DMS114 treated with DMSO at 0.1 percent for 48 hours (cell line): ENCODE data around the gene FXYD2.

Experiments
- DNase-seq: peaks from one replicate; lab custom pipeline; 2025; ENCODE audit not compliant: unreplicated experiment; lab: John Stamatoyannopoulos, UW

Gene FXYD2

GRCh38 chr11:117836077-117836960 lies 11.8 kb upstream of the FXYD2 start:
- no peak for DNase-seq

GRCh38 chr11:117835576-117835975 lies 11.0 kb upstream of the FXYD2 start:
- DNase-seq: no peak

- no peak for DNase-seq
Observed at GRCh38 chr11:117834838-117835443, 10.4 kb upstream of the FXYD2 start.

GRCh38 chr11:117834068-117834810 lies 9.7 kb upstream of the FXYD2 start:
- no peak for DNase-seq

GRCh38 chr11:117833401-117833891 lies 8.9 kb upstream of the FXYD2 start:
- DNase-seq: no peak

- no peak for DNase-seq
Observed at GRCh38 chr11:117832511-117832910, 8.0 kb upstream of the FXYD2 start.

GRCh38 chr11:117831661-117832415 lies 7.3 kb upstream of the FXYD2 start:
- no peak for DNase-seq

- DNase-seq: no peak
Observed at GRCh38 chr11:117830674-117831351, 6.3 kb upstream of the FXYD2 start.

- DNase-seq: no peak
Observed at GRCh38 chr11:117830072-117830471, 5.5 kb upstream of the FXYD2 start.

- DNase-seq: no peak
Observed at GRCh38 chr11:117829369-117829725, 4.8 kb upstream of the FXYD2 start.

GRCh38 chr11:117828611-117829368 lies 4.2 kb upstream of the FXYD2 start:
- no peak for DNase-seq

GRCh38 chr11:117827521-117828511 lies 3.3 kb upstream of the FXYD2 start:
- DNase-seq: no peak

- DNase-seq: no peak
Observed at GRCh38 chr11:117826832-117827231, 2.3 kb upstream of the FXYD2 start.

- DNase-seq: no peak
Observed at GRCh38 chr11:117826190-117826570, 1.6 kb upstream of the FXYD2 start.

- no peak for DNase-seq
Observed at GRCh38 chr11:117825538-117826189, 1.1 kb upstream of the FXYD2 start.

GRCh38 chr11:117823946-117824420 lies 561 bp downstream of the FXYD2 start:
- no peak for DNase-seq

- no peak for DNase-seq
Observed at GRCh38 chr11:117823294-117823945, 1.1 kb downstream of the FXYD2 start.
